B cell (primary cell): ENCODE data around the gene CLSTN2. TPM values are rescaled to one million over a fixed set of nuclear protein-coding genes. Genes with fewer than 3 reads are reported as not detected.

Source experiments
- ATAC-seq: fragments of 200-7000 bp; cut with Tn5 transposase; one replicate; pipeline ENCODE4 v1.10.0; 2021; ENCODE audit warnings: low read depth, mild to moderate bottlenecking, moderate number of reproducible peaks, moderate library complexity
- CTCF ChIA-PET: fragments of 350-600 bp; sonication (Branson Sonifier 250); formaldehyde crosslinking; loops from one replicate; lab custom pipeline; 2021; ENCODE audit warnings: antibody characterized with exemption, inconsistent platforms; lab: Charles Lee
- POLR2A ChIA-PET: fragments of 350-600 bp; sonication (Branson Sonifier 250); formaldehyde crosslinking; loops from one replicate; lab custom pipeline; 2021; ENCODE audit warnings: antibody characterized with exemption; lab: Charles Lee
- DNase-seq: peaks from one replicate; pipeline ENCODE4 v3.0.0; 2013
- H2AFZ ChIP-seq: 2 replicates; pipeline ENCODE4 v1.6.1; 2012; ENCODE audit warnings: mild to moderate bottlenecking, low read depth, low read length; ENCODE audit not compliant: insufficient read depth, poor library complexity, severe bottlenecking
- H3K27ac ChIP-seq, 2 donors: 1 replicate in 1 of 2; 2 replicates in 1 of 2; pipeline ENCODE4 v1.5.1; 2012 to 2013; ENCODE audit warnings: low read length in 2 of 2, mild to moderate bottlenecking in 2 of 2, moderate library complexity in 1 of 2
- H3K27me3 ChIP-seq, 4 experiments: fragments of 200-600 bp in 1 of 4; sonication (generic) in 1 of 4; replicated peaks in 1 of 4; 1 replicate in 2 of 4; 2 replicates in 2 of 4; pipeline versions ENCODE4 v1.6.1 to v1.7.0; 2013 to 2016; ENCODE audit warnings: low read length in 3 of 4, mild to moderate bottlenecking in 2 of 4, mixed read lengths in 1 of 4, moderate library complexity in 1 of 4; ENCODE audit not compliant: insufficient read depth in 4 of 4, control insufficient read depth in 3 of 4; ENCODE audit errors: control extremely low read depth in 1 of 4
- H3K36me3 ChIP-seq, 2 experiments: replicated peaks in 1 of 2; 1 replicate in 1 of 2; 2 replicates in 1 of 2; pipeline versions ENCODE4 v1.6.1 to v1.7.1; 2013; ENCODE audit warnings: low read length in 1 of 2; ENCODE audit not compliant: insufficient read depth in 2 of 2, control insufficient read depth in 1 of 2; ENCODE audit errors: control extremely low read depth in 1 of 2, extremely low read depth in 1 of 2
- H3K4me1 ChIP-seq, 2 donors: fragments of 200-600 bp in 1 of 2; sonication (generic) in 1 of 2; 1 replicate in 1 of 2; 2 replicates in 1 of 2; pipeline versions ENCODE4 v1.5.1 to v1.6.1; 2013 to 2017; ENCODE audit warnings: low read length in 2 of 2; ENCODE audit not compliant: control insufficient read depth in 2 of 2, insufficient read depth in 2 of 2
- H3K4me2 ChIP-seq: replicated peaks from 2 replicates; pipeline ENCODE3; 2012; ENCODE audit warnings: mild to moderate bottlenecking, low read depth, low read length; ENCODE audit not compliant: poor library complexity, severe bottlenecking
- H3K4me3 ChIP-seq, 5 experiments: fragments of 200-600 bp in 1 of 5; sonication (generic) in 1 of 5; 1 replicate in 3 of 5; 2 replicates in 2 of 5; pipeline versions ENCODE4 v1.5.1 to v1.7.0; 2011 to 2016; ENCODE audit warnings: low read length in 4 of 5, mild to moderate bottlenecking in 4 of 5, low read depth in 2 of 5, control low read depth in 1 of 5, moderate library complexity in 1 of 5; ENCODE audit not compliant: insufficient read depth in 1 of 5; ENCODE audit errors: control extremely low read depth in 1 of 5, extremely low read depth in 1 of 5
- H3K79me2 ChIP-seq: fragments of 200-600 bp; sonication (generic); one replicate; pipeline ENCODE4 v1.6.0; 2016; ENCODE audit warnings: low read length; ENCODE audit not compliant: control insufficient read depth, insufficient read depth
- H3K9ac ChIP-seq: fragments of 200-600 bp; sonication (generic); 2 replicates; pipeline ENCODE4 v1.6.1; 2017; ENCODE audit warnings: mild to moderate bottlenecking, low read length, moderate library complexity
- H3K9me3 ChIP-seq, 3 donors: one replicate each; pipeline versions ENCODE4 v1.6.1 to v1.7.1; 2013; ENCODE audit warnings: low read length in 2 of 3; ENCODE audit not compliant: control insufficient read depth in 2 of 3, insufficient read depth in 1 of 3; ENCODE audit errors: control extremely low read depth in 1 of 3
- H4K20me1 ChIP-seq: 2 replicates; pipeline ENCODE4 v1.6.0; 2012; ENCODE audit warnings: mild to moderate bottlenecking, low read length; ENCODE audit not compliant: insufficient read depth, control insufficient read depth, poor library complexity, severe bottlenecking
- H3K27ac Mint-ChIP-seq: one replicate; pipeline ENCODE4 v1.8.0; 2021; ENCODE audit warnings: mixed read lengths
- H3K27me3 Mint-ChIP-seq: one replicate; pipeline ENCODE4 v1.8.0; 2021; ENCODE audit warnings: mixed read lengths
- H3K4me1 Mint-ChIP-seq: one replicate; pipeline ENCODE4 v1.8.0; 2021; ENCODE audit warnings: mixed read lengths
- H3K4me3 Mint-ChIP-seq: one replicate; pipeline ENCODE4 v1.8.0; 2021; ENCODE audit warnings: mixed read lengths
- H3K9me3 Mint-ChIP-seq: one replicate; pipeline ENCODE4 v1.8.0; 2022; ENCODE audit warnings: mixed read lengths; ENCODE audit not compliant: insufficient read depth
- CTCF ChIP-seq: fragments of 200-600 bp; IDR thresholded peaks from one replicate; pipeline ENCODE4 v1.8.0; 2022; ENCODE audit warnings: antibody characterized with exemption, mild to moderate bottlenecking
- EZH2 ChIP-seq: IDR thresholded peaks from 2 replicates; pipeline ENCODE4 v1.6.1; 2012; ENCODE audit warnings: borderline replicate concordance, low read depth, mild to moderate bottlenecking, moderate library complexity, low read length; ENCODE audit not compliant: insufficient read depth, poor library complexity, severe bottlenecking
- WGBS: methylation state at CpG from one replicate; pipeline ENCODE4 v1.1.5; 2013; ENCODE audit warnings: missing lambda C conversion rate; ENCODE audit not compliant: insufficient coverage; 5-methylcytosine and 5-hydroxymethylcytosine counted together
- intact Hi-C: fragments of 100-400 bp; cut with micrococcal nuclease; formaldehyde crosslinking; loops from one replicate; pipeline ENCODE4 v1.10.0; 2022
- polyA plus RNA-seq: library from polyadenylated mRNA; depleted of rRNA; stranded (reverse); fragments of >200 nt; gene quantifications from 2 replicates; pipeline ENCODE4 v1.2.3, GENCODE V29; 2012
- total RNA-seq, 2 donors: library from RNA; stranded (reverse); fragments of 120-200 nt in 1 of 2; gene quantifications; 1 replicate in 1 of 2; 2 replicates in 1 of 2; pipeline versions ENCODE4 v1.2.3 to v1.2.4, GENCODE V29; 2013 to 2022

The CLSTN2 gene
- total and polyA plus RNA-seq, 2 donors (not counting 1 experiment from before 2014, with no cell fraction given), result not detected

DNA sequence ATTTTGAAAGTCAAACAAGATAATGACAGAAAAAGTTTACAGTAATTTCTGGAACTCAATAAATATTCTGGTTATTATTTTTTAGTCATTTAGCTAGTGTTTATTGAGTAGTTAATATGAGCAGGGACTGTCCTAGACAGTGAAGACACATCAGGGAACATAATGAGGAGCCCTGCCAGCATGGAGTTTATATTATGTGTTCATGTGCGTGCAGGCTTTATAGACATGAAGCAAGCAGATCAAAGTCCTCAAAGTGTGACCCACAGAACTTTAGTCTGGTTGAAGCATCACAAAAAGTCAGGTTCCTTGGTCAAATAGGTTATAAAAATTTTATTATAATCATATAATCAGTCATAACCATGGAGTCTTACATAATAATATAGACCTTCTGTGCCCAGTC lies 289.3 kb downstream of the CLSTN2 start:
- WGBS, result no CpG with 5 or more reads among the region's 1 CpG
- ChIA-PET POLR2A (no interaction called here), CTCF (no interaction called here)
- Histone ChIP-seq H3K4me2 (no peak overlapping the region), H3K4me3 (no peak overlapping the region), H3K36me3 (no peaks in the 10 kb centered on the region), H2AFZ (no peak overlapping the region), H3K4me1 (no peaks in the 10 kb centered on the region), H3K9ac (no peak overlapping the region), H4K20me1 (no peaks in the 10 kb centered on the region), H3K9me3 (peaks cover 0 to 7% (median 0%) of the 10 kb centered on the region in 3 donors), H3K27ac (no peak overlapping the region), H3K79me2 (no peaks in the 10 kb centered on the region), H3K27me3 (no peaks in the 10 kb centered on the region)
- H3K27ac Mint-ChIP-seq, result no peak overlapping the region
- no peak overlapping the region for H3K4me3 Mint-ChIP-seq
- H3K27me3 Mint-ChIP-seq, result no peaks in the 10 kb centered on the region
- DNase-seq, result no peak
- ATAC-seq, result no peak
- H3K4me1 Mint-ChIP-seq, result no peaks in the 10 kb centered on the region
- TF ChIP-seq CTCF (no peak), EZH2 (no peak)
- peaks cover 4% of the 10 kb centered on the region for H3K9me3 Mint-ChIP-seq
- intact Hi-C loops, result no loop called here

GRCh38 chr3:140225996-140226395 lies 291.0 kb downstream of the CLSTN2 start:
- no peaks in the 10 kb centered on the region for H3K4me1 Mint-ChIP-seq
- H3K27me3 Mint-ChIP-seq, result no peaks in the 10 kb centered on the region
- H3K27me3 ChIP-seq, result no peaks in the 10 kb centered on the region
- ATAC-seq (no peak), DNase-seq (no peak)
- POLR2A ChIA-PET, result no interaction called here
- H2AFZ ChIP-seq, result no peak overlapping the region
- H3K9me3 Mint-ChIP-seq, result peaks cover 4% of the 10 kb centered on the region
- no peak overlapping the region for H3K4me3 Mint-ChIP-seq
- no peaks in the 10 kb centered on the region for H4K20me1 ChIP-seq
- intact Hi-C loops, result no loop called here
- no peak overlapping the region for H3K9ac ChIP-seq
- no peaks in the 10 kb centered on the region for H3K4me1 ChIP-seq
- TF ChIP-seq CTCF (no peak), EZH2 (no peak)
- CTCF ChIA-PET, result no interaction called here
- H3K79me2 ChIP-seq, result no peaks in the 10 kb centered on the region
- H3K36me3 ChIP-seq, result no peaks in the 10 kb centered on the region
- peaks cover 0 to 7% (median 0%) of the 10 kb centered on the region in 3 donors for H3K9me3 ChIP-seq
- no peak overlapping the region for H3K27ac ChIP-seq
- H3K4me3 ChIP-seq, result no peak overlapping the region
- H3K27ac Mint-ChIP-seq, result no peak overlapping the region
- no peak overlapping the region for H3K4me2 ChIP-seq
